KMS-11 (cell line): ENCODE results near the gene HES3.

Experiments
- H2AFZ ChIP-seq: fragments of 200-600 bp; sonication (generic); 2 replicates; pipeline ENCODE4 v1.6.1; 2016; ENCODE audit warnings: antibody characterized with exemption, mixed run types, low read depth
- H3K27ac ChIP-seq: fragments of 200-600 bp; sonication (generic); 2 replicates; pipeline ENCODE4 v1.6.1; 2016; ENCODE audit warnings: mild to moderate bottlenecking, mixed run types
- H3K27me3 ChIP-seq: fragments of 200-600 bp; sonication (generic); 2 replicates; pipeline ENCODE4 v1.6.1; 2017; ENCODE audit warnings: mild to moderate bottlenecking, low read depth, mixed run types, moderate library complexity; ENCODE audit not compliant: insufficient read depth
- H3K36me3 ChIP-seq: fragments of 200-600 bp; sonication (generic); 2 replicates; pipeline ENCODE4 v1.6.1; 2017; ENCODE audit warnings: mild to moderate bottlenecking, mixed run types; ENCODE audit not compliant: insufficient read depth
- H3K4me1 ChIP-seq: fragments of 200-600 bp; sonication (generic); 2 replicates; pipeline ENCODE4 v1.6.1; 2016; ENCODE audit warnings: mild to moderate bottlenecking, low read depth, mixed run types; ENCODE audit not compliant: poor library complexity, severe bottlenecking
- H3K4me2 ChIP-seq: fragments of 200-600 bp; sonication (generic); 2 replicates; pipeline ENCODE4 v1.7.0; 2016; ENCODE audit warnings: mild to moderate bottlenecking, mixed run types
- H3K4me3 ChIP-seq: fragments of 200-600 bp; sonication (generic); IDR thresholded peaks from 2 replicates; pipeline ENCODE4 v1.6.1; 2017; ENCODE audit warnings: low read depth, low read length, mixed read lengths; ENCODE audit not compliant: insufficient read depth
- H3K79me2 ChIP-seq: fragments of 200-600 bp; sonication (generic); 2 replicates; pipeline ENCODE4 v1.6.1; 2016; ENCODE audit warnings: low read depth, mixed run types; ENCODE audit not compliant: insufficient read depth
- H3K9ac ChIP-seq: fragments of 200-600 bp; sonication (generic); 2 replicates; pipeline ENCODE4 v1.6.1; 2016; ENCODE audit warnings: mild to moderate bottlenecking, mixed run types
- H4K20me1 ChIP-seq: fragments of 200-600 bp; sonication (generic); 2 replicates; pipeline ENCODE4 v1.6.1; 2016; ENCODE audit warnings: mild to moderate bottlenecking, mixed run types; ENCODE audit not compliant: insufficient read depth
- TF ChIP-seq, protein P1 (sequence below): fragments of 200-600 bp; sonication (generic); conservative IDR thresholded peaks from 2 replicates; pipeline ENCODE4 v1.6.1; 2017; ENCODE audit warnings: low read depth, mild to moderate bottlenecking, antibody characterized with exemption, low read length, moderate library complexity, mixed read lengths

Gene HES3

GRCh38 chr1:6288665-6289064, 44.7 kb downstream of the HES3 start:
- H3K27me3 ChIP-seq = no peaks in the 10 kb centered on the region
- no peaks in the 10 kb centered on the region for H4K20me1 ChIP-seq
- no peak overlapping the region for H3K4me2 ChIP-seq
- H3K4me1 ChIP-seq = no peaks in the 10 kb centered on the region
- no peak overlapping the region for H3K27ac ChIP-seq
- H3K79me2 ChIP-seq = no peaks in the 10 kb centered on the region
- H3K9ac ChIP-seq = no peak overlapping the region
- TF ChIP-seq, protein P1, sequence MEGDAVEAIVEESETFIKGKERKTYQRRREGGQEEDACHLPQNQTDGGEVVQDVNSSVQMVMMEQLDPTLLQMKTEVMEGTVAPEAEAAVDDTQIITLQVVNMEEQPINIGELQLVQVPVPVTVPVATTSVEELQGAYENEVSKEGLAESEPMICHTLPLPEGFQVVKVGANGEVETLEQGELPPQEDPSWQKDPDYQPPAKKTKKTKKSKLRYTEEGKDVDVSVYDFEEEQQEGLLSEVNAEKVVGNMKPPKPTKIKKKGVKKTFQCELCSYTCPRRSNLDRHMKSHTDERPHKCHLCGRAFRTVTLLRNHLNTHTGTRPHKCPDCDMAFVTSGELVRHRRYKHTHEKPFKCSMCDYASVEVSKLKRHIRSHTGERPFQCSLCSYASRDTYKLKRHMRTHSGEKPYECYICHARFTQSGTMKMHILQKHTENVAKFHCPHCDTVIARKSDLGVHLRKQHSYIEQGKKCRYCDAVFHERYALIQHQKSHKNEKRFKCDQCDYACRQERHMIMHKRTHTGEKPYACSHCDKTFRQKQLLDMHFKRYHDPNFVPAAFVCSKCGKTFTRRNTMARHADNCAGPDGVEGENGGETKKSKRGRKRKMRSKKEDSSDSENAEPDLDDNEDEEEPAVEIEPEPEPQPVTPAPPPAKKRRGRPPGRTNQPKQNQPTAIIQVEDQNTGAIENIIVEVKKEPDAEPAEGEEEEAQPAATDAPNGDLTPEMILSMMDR = no peak
- no peak overlapping the region for H2AFZ ChIP-seq
- H3K4me3 ChIP-seq = no peak overlapping the region
- H3K36me3 ChIP-seq = no peaks in the 10 kb centered on the region

DNA sequence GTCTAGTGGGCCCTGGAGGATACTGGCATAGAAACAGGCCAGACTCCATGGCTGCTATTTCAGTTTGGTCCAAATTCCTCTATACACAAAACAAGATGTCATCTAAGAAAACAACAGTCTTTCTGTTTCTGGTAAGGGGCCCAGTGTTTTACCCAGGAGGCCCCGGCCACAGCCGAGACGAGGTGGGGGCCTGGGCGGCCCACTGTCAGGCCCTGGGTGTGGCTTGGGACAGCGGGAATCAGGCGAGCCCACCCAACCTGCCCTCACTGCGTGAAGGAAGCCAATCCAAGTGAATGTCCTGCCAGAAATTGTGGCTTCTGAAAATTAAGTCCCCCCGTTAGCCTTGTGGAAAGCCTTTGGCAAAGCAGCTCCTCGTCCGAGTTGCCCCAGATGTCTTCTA, 48.1 kb downstream of the HES3 start:
- Histone ChIP-seq H3K27me3 (no peaks in the 10 kb centered on the region), H2AFZ (no peak overlapping the region), H3K4me1 (no peaks in the 10 kb centered on the region), H3K27ac (no peak overlapping the region), H3K79me2 (no peaks in the 10 kb centered on the region), H3K4me3 (no peak overlapping the region), H4K20me1 (no peaks in the 10 kb centered on the region), H3K9ac (no peak overlapping the region), H3K36me3 (no peaks in the 10 kb centered on the region), H3K4me2 (no peak overlapping the region)
- TF ChIP-seq, protein P1 = no peak

GRCh38 chr1:6294080-6294889, 50.3 kb downstream of the HES3 start:
- TF ChIP-seq, protein P1 = no peak
- H3K4me2 ChIP-seq = no peak overlapping the region
- no peaks in the 10 kb centered on the region for H3K27me3 ChIP-seq
- no peaks in the 10 kb centered on the region for H4K20me1 ChIP-seq
- H2AFZ ChIP-seq = no peak overlapping the region
- H3K9ac ChIP-seq = no peak overlapping the region
- no peaks in the 10 kb centered on the region for H3K4me1 ChIP-seq
- H3K79me2 ChIP-seq = no peaks in the 10 kb centered on the region
- H3K4me3 ChIP-seq = no peak overlapping the region
- no peaks in the 10 kb centered on the region for H3K36me3 ChIP-seq
- no peak overlapping the region for H3K27ac ChIP-seq

- H3K27me3 ChIP-seq = no peaks in the 10 kb centered on the region
- H3K4me3 ChIP-seq = no peak overlapping the region
- no peaks in the 10 kb centered on the region for H3K36me3 ChIP-seq
- no peaks in the 10 kb centered on the region for H3K79me2 ChIP-seq
- H2AFZ ChIP-seq = no peak overlapping the region
- TF ChIP-seq, protein P1 = no peak
- no peak overlapping the region for H3K9ac ChIP-seq
- H3K27ac ChIP-seq = no peak overlapping the region
- H3K4me1 ChIP-seq = no peaks in the 10 kb centered on the region
- H4K20me1 ChIP-seq = no peaks in the 10 kb centered on the region
- H3K4me2 ChIP-seq = no peak overlapping the region
Measured at GRCh38 chr1:6294890-6295556, 51.0 kb downstream of the HES3 start.
